Fibroblast of pulmonary artery (primary cell): ENCODE measurements around the gene AGPAT2.

Experiments used
- DNase-seq: peaks from one replicate; pipeline ENCODE4 v3.0.0-alpha.2; 2010; ENCODE audit warnings: low read depth
- H3K4me3 ChIP-seq: replicated peaks from 2 replicates; pipeline ENCODE4 v1.5.1; 2011; ENCODE audit warnings: low read depth, mild to moderate bottlenecking, control low read depth, low read length, moderate library complexity
- TF ChIP-seq, protein P1 (sequence below): IDR thresholded peaks from 2 replicates; pipeline ENCODE4 v1.5.1; 2011; ENCODE audit warnings: mild to moderate bottlenecking, control low read depth, low read length, inconsistent platforms; ENCODE audit errors: missing control alignments

AGPAT2 gene

DNA sequence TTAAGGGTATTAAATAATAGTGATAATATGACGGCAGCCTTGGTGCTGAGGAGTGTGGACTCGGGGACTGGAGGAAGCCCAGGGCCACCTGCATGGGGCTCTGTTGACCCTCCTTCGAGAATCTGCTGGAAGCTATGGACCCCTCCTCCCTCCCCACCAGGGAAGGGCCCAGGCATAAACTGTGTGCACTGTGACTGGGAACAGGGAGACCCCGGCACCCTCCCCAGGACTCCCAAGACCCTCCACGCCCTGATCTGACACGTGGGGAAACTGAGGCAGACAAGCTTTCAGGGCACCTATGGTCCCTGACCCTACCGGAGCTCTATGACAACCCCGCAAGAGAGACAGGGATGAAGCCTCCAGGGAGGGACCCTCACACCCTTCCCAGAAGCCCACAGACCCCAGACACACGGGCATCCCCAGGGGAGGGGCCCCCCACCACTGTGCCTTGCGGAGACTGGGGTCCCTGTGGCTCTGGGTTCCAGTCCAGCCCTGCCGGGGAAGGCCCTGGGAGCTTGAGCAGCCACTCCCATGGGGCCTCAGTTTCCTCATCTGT lies 31.0 kb downstream of the AGPAT2 start:
- no peak overlapping the region for H3K4me3 ChIP-seq
- TF ChIP-seq, protein P1, sequence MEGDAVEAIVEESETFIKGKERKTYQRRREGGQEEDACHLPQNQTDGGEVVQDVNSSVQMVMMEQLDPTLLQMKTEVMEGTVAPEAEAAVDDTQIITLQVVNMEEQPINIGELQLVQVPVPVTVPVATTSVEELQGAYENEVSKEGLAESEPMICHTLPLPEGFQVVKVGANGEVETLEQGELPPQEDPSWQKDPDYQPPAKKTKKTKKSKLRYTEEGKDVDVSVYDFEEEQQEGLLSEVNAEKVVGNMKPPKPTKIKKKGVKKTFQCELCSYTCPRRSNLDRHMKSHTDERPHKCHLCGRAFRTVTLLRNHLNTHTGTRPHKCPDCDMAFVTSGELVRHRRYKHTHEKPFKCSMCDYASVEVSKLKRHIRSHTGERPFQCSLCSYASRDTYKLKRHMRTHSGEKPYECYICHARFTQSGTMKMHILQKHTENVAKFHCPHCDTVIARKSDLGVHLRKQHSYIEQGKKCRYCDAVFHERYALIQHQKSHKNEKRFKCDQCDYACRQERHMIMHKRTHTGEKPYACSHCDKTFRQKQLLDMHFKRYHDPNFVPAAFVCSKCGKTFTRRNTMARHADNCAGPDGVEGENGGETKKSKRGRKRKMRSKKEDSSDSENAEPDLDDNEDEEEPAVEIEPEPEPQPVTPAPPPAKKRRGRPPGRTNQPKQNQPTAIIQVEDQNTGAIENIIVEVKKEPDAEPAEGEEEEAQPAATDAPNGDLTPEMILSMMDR, result no peak
- no peak for DNase-seq

DNA sequence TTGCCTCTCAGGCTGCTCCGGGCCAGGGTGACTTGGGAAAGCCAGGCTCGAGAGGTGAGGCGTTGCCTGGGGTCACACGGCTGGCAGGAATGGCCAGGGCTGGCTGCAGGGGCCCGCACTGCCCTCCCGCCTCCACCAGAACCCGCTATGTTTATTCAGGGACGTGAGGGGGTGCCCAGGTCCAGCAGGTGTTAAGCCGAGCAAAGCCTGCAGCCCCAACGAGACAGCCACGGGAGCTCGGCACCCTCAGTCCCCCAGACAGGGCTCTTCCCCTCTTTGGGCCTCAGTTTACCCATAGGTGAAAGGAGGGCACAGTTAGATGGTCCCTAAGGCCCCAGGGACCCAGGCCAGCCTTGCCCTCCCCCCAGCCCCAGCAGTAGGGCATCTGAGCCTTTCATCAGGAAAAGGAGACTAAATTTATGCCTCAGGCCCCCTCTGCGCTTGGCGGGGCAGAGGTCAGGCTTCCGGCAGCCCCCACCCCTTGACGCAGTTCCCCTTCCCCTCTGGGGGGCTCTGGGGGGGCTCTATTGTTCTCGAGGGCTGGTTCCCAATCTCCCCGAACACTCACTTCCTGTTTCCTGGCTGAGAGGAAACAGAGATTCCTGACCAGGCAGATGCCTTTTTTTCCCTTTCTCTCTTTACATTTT lies 31.6 kb downstream of the AGPAT2 start:
- no peak overlapping the region for H3K4me3 ChIP-seq
- TF ChIP-seq, protein P1, result no peak
- DNase-seq, result peak; percentile 69

DNA sequence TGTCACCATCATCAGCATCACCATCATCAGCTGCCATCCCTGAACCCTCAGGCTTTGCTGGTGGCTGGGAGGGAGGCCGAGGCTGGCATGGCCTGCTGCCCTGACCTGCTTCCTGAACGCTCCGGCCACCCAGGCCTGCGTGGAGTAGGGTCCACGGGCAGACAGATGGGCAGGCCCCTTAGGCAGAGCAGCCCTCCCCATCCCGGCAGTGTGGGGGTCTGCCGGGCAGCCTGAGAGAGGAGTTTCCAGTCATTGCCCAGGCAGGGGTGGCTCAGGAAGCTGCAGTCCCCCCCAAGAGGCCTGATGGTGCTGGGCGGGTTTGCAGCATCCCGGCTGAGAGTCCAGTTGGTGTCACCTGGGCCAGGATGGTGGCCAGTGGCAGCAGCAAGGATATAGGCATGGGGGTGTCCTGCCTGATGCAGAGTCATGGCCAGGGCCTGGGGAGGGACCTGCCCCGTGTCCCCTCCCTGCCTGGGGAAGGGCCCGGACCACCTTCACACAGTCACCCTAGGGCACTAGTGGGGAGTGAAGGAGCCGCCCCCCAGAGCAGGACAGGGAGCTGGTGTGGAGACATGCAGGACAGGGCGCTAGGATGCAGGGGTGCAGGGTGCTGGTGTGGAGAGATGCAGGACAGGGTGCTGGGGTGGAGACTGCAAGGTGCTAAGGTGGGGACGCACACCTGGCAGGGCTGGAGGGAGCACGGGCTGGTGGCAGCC lies 32.3 kb downstream of the AGPAT2 start:
- no peak for DNase-seq
- H3K4me3 ChIP-seq, result no peak overlapping the region
- TF ChIP-seq, protein P1, result no peak

- H3K4me3 ChIP-seq, result no peak overlapping the region
- TF ChIP-seq, protein P1, result no peak
- no peak for DNase-seq
Measured at GRCh38 chr9:136653323-136654079, 33.8 kb downstream of the AGPAT2 start.

DNA sequence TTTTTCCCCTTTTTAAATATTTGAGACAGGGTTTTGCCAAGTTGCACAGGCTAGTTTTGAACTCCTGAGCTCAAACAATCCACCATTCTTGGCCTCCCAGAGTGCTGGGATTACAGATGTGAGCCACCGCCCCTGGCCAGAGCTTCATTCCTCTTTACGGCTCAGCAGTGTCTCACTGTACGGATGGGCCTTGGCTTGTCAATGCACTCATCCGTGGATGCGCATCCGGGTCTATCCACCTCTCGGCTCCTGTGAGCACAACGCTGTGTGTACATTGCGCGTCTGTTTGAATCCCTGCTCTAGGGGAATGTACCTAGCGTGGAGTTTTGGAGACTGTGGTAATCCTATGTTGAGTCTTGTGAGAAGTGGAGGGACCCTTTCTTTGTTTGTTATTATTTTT lies 35.4 kb downstream of the AGPAT2 start:
- DNase-seq, result no peak
- TF ChIP-seq, protein P1, result no peak
- no peak overlapping the region for H3K4me3 ChIP-seq

DNA sequence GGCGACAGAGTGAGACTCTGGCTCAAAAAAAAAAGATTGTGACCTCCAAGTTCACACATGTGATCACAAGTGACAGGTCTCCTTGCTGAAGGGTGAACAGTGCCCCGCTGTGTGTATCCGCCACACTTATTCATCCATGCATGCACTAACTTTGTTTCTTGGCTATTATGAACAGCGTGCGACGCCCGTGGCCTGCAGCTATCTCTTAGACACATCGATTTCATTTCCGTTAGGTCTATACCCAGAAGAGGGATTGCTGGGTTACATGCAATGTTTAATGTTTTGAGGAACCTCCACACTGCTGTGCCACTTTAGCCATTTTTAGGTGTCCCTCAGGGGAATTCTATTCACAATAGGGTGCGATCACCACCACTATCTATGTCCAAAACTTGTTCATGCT lies 36.6 kb downstream of the AGPAT2 start:
- TF ChIP-seq, protein P1, result no peak
- no peak overlapping the region for H3K4me3 ChIP-seq
- no peak for DNase-seq
